ENCODE measurements around the gene PCMTD2. TPM values are rescaled to one million over a fixed set of nuclear protein-coding genes. Genes with fewer than 3 reads are reported as not detected.

PCMTD2 gene
- total and polyA plus RNA-seq, 2 experiments from 2014 or later: 37.7 to 79.2 TPM

DNA sequence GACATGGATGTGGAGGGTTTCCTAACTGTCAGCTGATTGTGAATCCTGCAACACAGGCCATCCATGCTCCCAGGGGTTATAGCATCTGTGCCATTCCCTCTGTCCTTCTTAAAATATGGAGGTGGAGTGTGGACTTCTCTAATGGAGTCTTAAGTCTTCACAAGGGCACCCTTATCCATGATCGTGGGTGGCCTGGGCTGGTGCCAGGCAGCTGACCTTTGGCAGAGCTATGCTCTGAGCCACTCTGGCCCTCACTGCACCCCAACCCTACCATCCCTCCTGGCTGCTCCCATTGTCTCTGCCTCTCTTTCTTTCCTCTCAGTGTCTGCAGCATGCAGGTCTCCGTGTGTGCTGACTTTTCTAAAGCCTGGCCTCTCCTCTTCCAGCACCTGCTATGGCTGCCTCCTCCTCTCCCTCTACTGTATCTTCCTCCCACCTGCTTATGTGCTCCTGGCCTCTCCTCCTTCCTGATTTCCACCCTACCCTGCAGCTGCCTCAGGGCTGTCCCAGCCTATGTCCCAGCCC lies 11.2 kb upstream of the PCMTD2 start:
- no peaks in the 10 kb centered on the region for H3K79me2 ChIP-seq
- H3K36me3 ChIP-seq (replicated peaks; ENCODE audit: insufficient read depth, low read depth): no peaks in the 10 kb centered on the region
- H4K20me1 ChIP-seq (ENCODE audit: insufficient read depth, poor library complexity, severe bottlenecking): no peaks in the 10 kb centered on the region
- H3K4me3 ChIP-seq: no peak overlapping the region
- H3K9me3 ChIP-seq (ENCODE audit: low read depth): no peaks in the 10 kb centered on the region
- no peak for TF ChIP-seq EZH2phosphoT487 (IDR thresholded peaks at IDR 0.05; ENCODE audit: low read depth, severe bottlenecking, unreplicated experiment)
- TF ChIP-seq, protein P1, sequence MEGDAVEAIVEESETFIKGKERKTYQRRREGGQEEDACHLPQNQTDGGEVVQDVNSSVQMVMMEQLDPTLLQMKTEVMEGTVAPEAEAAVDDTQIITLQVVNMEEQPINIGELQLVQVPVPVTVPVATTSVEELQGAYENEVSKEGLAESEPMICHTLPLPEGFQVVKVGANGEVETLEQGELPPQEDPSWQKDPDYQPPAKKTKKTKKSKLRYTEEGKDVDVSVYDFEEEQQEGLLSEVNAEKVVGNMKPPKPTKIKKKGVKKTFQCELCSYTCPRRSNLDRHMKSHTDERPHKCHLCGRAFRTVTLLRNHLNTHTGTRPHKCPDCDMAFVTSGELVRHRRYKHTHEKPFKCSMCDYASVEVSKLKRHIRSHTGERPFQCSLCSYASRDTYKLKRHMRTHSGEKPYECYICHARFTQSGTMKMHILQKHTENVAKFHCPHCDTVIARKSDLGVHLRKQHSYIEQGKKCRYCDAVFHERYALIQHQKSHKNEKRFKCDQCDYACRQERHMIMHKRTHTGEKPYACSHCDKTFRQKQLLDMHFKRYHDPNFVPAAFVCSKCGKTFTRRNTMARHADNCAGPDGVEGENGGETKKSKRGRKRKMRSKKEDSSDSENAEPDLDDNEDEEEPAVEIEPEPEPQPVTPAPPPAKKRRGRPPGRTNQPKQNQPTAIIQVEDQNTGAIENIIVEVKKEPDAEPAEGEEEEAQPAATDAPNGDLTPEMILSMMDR (IDR thresholded peaks at IDR 0.05; ENCODE audit: poor library complexity): no peak
- TF ChIP-seq EZH2 (IDR thresholded peaks at IDR 0.05; ENCODE audit: borderline replicate concordance): no peak
- H3K27ac ChIP-seq: no peak overlapping the region
- H3K27me3 ChIP-seq: no peaks in the 10 kb centered on the region
- no peak overlapping the region for H2AFZ ChIP-seq
- WGBS (ENCODE audit: low lambda C conversion rate, missing lambda C conversion rate): 78% methylated on average over 2 of the region's 2 CpGs
- no peaks in the 10 kb centered on the region for H3K9me2 ChIP-seq (replicated peaks; ENCODE audit: insufficient read depth)
- H3K4me2 ChIP-seq: no peak overlapping the region
- no peaks in the 10 kb centered on the region for H3K4me1 ChIP-seq (ENCODE audit: insufficient read depth)
- DNase-seq (ENCODE audit: low spot score): no peak

DNA sequence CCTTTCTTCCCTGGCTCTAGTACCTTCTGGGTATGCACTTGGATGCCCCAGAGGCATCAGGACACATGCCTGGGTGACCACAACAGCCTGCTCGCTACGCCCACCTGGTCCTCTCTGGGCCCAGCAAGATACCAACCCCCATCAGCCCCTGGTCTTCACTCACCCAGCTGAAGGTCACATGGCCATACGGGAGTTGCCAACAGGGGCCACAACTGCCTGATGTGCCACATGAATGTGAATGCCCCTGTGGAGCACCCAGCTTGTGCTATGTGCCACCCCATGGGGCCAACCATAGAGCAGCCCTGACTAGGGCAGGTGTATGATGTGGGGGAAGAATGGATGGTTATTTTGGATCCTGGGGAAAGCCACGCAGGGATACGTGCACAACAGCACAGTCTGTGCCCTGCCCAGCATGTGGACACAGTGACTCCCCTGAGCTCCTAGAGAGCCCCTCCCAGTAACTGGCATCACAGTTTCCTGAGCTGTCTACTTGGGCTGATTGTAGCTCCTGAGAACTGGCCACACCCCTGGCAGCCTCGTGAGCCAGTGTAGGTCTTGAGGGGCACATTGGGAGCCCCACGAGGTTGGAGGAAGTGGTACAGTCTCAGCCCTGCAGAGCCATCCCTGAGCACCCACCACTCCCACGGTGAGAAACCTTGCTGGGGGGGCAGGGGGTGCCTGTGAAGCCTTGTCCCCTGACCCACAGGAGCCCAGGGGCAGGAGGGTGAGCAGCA lies 10.5 kb upstream of the PCMTD2 start:
- Histone ChIP-seq H4K20me1 (ENCODE audit: insufficient read depth, poor library complexity, severe bottlenecking) (no peaks in the 10 kb centered on the region), H3K79me2 (no peaks in the 10 kb centered on the region), H3K27ac (no peak overlapping the region), H3K9me2 (replicated peaks; ENCODE audit: insufficient read depth) (no peaks in the 10 kb centered on the region), H2AFZ (no peak overlapping the region), H3K4me1 (ENCODE audit: insufficient read depth) (no peaks in the 10 kb centered on the region), H3K9me3 (ENCODE audit: low read depth) (no peaks in the 10 kb centered on the region), H3K4me3 (no peak overlapping the region), H3K4me2 (no peak overlapping the region), H3K36me3 (replicated peaks; ENCODE audit: insufficient read depth, low read depth) (no peaks in the 10 kb centered on the region), H3K27me3 (no peaks in the 10 kb centered on the region)
- DNase-seq (ENCODE audit: low spot score): no peak
- TF ChIP-seq EZH2 (IDR thresholded peaks at IDR 0.05; ENCODE audit: borderline replicate concordance) (no peak), EZH2phosphoT487 (IDR thresholded peaks at IDR 0.05; ENCODE audit: low read depth, severe bottlenecking, unreplicated experiment) (no peak)
- TF ChIP-seq, protein P1 (IDR thresholded peaks at IDR 0.05; ENCODE audit: poor library complexity): no peak
- 73% methylated on average over 8 of the region's 8 CpGs for WGBS (ENCODE audit: low lambda C conversion rate, missing lambda C conversion rate)

DNA sequence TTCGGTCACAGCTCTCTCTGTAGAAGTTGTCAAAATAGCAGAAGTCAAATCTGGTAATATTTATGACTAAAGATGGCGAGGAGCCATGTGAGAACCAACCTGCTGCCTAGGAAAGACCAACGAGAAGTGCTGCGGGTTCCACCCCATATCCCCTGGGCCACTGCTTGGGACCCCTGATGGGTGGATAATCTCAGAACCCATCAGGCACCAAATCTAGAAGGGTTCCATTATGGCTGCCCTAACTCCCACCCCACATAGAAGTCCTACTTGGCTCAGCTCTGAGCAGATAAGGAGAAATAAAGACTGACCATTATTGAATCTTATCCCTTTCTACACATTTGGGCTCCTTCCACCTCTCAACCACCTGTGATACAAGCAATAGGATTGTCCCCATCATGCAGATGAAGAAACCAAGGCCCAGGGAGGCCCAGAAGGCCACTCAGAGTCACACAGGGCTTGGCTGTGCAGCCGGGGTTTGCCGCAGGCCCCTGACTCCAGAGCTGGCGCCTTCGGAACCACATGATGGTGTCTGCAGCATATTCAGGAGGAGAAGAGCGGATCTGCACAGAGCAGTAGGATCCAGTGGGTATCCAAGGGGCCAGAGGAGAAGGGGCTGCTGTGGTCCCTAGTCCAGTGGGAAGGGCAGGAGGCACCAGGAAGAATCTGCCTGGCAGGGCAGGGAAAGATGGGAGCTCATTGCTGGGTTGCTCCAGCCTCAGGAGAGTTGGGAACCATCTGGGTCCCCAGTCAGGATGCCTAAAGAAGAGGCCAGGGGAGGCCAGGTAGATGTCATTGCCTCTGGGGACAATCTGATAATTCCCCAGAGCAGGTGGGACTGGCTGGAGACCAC lies 9.6 kb upstream of the PCMTD2 start:
- H3K4me3 ChIP-seq: no peak overlapping the region
- no peaks in the 10 kb centered on the region for H3K9me2 ChIP-seq (replicated peaks; ENCODE audit: insufficient read depth)
- H3K4me1 ChIP-seq (ENCODE audit: insufficient read depth): no peaks in the 10 kb centered on the region
- no peaks in the 10 kb centered on the region for H3K36me3 ChIP-seq (replicated peaks; ENCODE audit: insufficient read depth, low read depth)
- no peak overlapping the region for H3K27ac ChIP-seq
- H4K20me1 ChIP-seq (ENCODE audit: insufficient read depth, poor library complexity, severe bottlenecking): no peaks in the 10 kb centered on the region
- H3K27me3 ChIP-seq: peaks cover 5% of the 10 kb centered on the region
- no peaks in the 10 kb centered on the region for H3K9me3 ChIP-seq (ENCODE audit: low read depth)
- no peak overlapping the region for H3K4me2 ChIP-seq
- no peaks in the 10 kb centered on the region for H3K79me2 ChIP-seq
- DNase-seq (ENCODE audit: low spot score): no peak
- TF ChIP-seq, protein P1 (IDR thresholded peaks at IDR 0.05; ENCODE audit: poor library complexity): no peak
- no peak for TF ChIP-seq EZH2phosphoT487 (IDR thresholded peaks at IDR 0.05; ENCODE audit: low read depth, severe bottlenecking, unreplicated experiment)
- no peak for TF ChIP-seq EZH2 (IDR thresholded peaks at IDR 0.05; ENCODE audit: borderline replicate concordance)
- WGBS (ENCODE audit: low lambda C conversion rate, missing lambda C conversion rate): 92% methylated on average over 9 of the region's 9 CpGs
- no peak overlapping the region for H2AFZ ChIP-seq

Data from hepatocyte (in vitro differentiated cells).